HepG2 (cell line): ENCODE measurements around the gene ZNF860. TPM values are rescaled to one million over a fixed set of nuclear protein-coding genes. Genes with fewer than 3 reads are reported as not detected.

Source experiments
- DPF2 ChIP-seq: sonication (generic); formaldehyde crosslinking; IDR thresholded peaks from 2 replicates; pipeline ENCODE4 v1.4.0; 2020; ENCODE audit warnings: mild to moderate bottlenecking, low read depth, missing genetic modification reagents, borderline replicate concordance
- FLYWCH1 ChIP-seq: sonication (generic); formaldehyde crosslinking; IDR thresholded peaks from 2 replicates; pipeline ENCODE4 v1.8.1; 2023; ENCODE audit warnings: mild to moderate bottlenecking, missing genetic modification reagents
- KDM1A ChIP-seq: IDR thresholded peaks from 2 replicates; pipeline ENCODE4 v1.6.1; 2016; ENCODE audit warnings: missing compliant biosample characterization
- MTF2 ChIP-seq: sonication (generic); formaldehyde crosslinking; IDR thresholded peaks from 2 replicates; pipeline ENCODE4 v1.5.0; 2020; ENCODE audit warnings: missing genetic modification reagents, borderline replicate concordance
- POGK ChIP-seq: sonication (generic); formaldehyde crosslinking; conservative IDR thresholded peaks from 2 replicates; pipeline ENCODE4 v1.8.0; 2022; ENCODE audit warnings: mild to moderate bottlenecking, moderate library complexity, missing genetic modification reagents
- POLR2A ChIP-seq, 2 experiments: IDR thresholded peaks; 2 replicates each; pipeline ENCODE4 v1.6.1; 2011; ENCODE audit warnings: low read depth in 2 of 2, low read length in 2 of 2, mild to moderate bottlenecking in 1 of 2, moderate library complexity in 1 of 2; ENCODE audit not compliant: insufficient read depth in 1 of 2
- SCMH1 ChIP-seq: sonication (generic); formaldehyde crosslinking; IDR thresholded peaks from 2 replicates; pipeline ENCODE4 v1.9.0; 2021; ENCODE audit warnings: missing genetic modification reagents, mild to moderate bottlenecking, borderline replicate concordance
- SPEN ChIP-seq: sonication (generic); formaldehyde crosslinking; IDR thresholded peaks from 2 replicates; pipeline ENCODE4 v1.5.1; 2020; ENCODE audit warnings: low read depth, mild to moderate bottlenecking, missing genetic modification reagents
- UBTF ChIP-seq: sonication (generic); formaldehyde crosslinking; IDR thresholded peaks from 2 replicates; pipeline ENCODE4 v1.4.0; 2020; ENCODE audit warnings: mild to moderate bottlenecking, missing genetic modification reagents
- ZBTB43 ChIP-seq: sonication (generic); formaldehyde crosslinking; conservative IDR thresholded peaks from 2 replicates; pipeline ENCODE4 v1.4.0; 2020; ENCODE audit warnings: missing genetic modification reagents
- ZBTB46 ChIP-seq: sonication (generic); formaldehyde crosslinking; IDR thresholded peaks from 2 replicates; pipeline ENCODE4 v1.4.0; 2020; ENCODE audit warnings: mild to moderate bottlenecking, missing genetic modification reagents, borderline replicate concordance
- ZMYM3 ChIP-seq: sonication (generic); formaldehyde crosslinking; IDR thresholded peaks from 2 replicates; pipeline ENCODE4 v1.5.1; 2020; ENCODE audit warnings: mild to moderate bottlenecking, missing genetic modification reagents
- ZNF12 ChIP-seq: sonication (generic); formaldehyde crosslinking; IDR thresholded peaks from 2 replicates; pipeline ENCODE4 v1.5.0; 2020; ENCODE audit warnings: missing genetic modification reagents
- ZNF18 ChIP-seq: sonication (generic); formaldehyde crosslinking; IDR thresholded peaks from 2 replicates; pipeline ENCODE4 v1.8.0; 2022; ENCODE audit warnings: mild to moderate bottlenecking, missing genetic modification reagents; ENCODE audit not compliant: insufficient replicate concordance
- ZNF253 ChIP-seq: sonication (generic); formaldehyde crosslinking; IDR thresholded peaks from 2 replicates; pipeline ENCODE4 v1.8.0; 2022; ENCODE audit warnings: mild to moderate bottlenecking, missing genetic modification reagents, borderline replicate concordance
- ZNF674 ChIP-seq: sonication (generic); formaldehyde crosslinking; IDR thresholded peaks from 2 replicates; pipeline ENCODE4 v1.5.0; 2020; ENCODE audit warnings: low read depth, mild to moderate bottlenecking, missing genetic modification reagents
- ZSCAN29 ChIP-seq: sonication (generic); formaldehyde crosslinking; conservative IDR thresholded peaks from 2 replicates; pipeline ENCODE4 v1.4.0; 2020; ENCODE audit warnings: mild to moderate bottlenecking, missing genetic modification reagents
- polyA plus RNA-seq, 8 experiments: library from polyadenylated mRNA; depleted of rRNA in 3 of 8; stranded (reverse) in 7 of 8; unstranded in 1 of 8; fragments of >200 nt; fragmentation: Illumina TruSeq in 4 of 8; extraction: Trizol in 4 of 8; gene quantifications; 2 replicates each; pipeline versions ENCODE4 v1.2.1 to v1.2.3, GENCODE V29; 2011 to 2016; ENCODE audit warnings: low read depth in 4 of 8, missing spikeins in 1 of 8, mixed read lengths in 1 of 8; ENCODE audit not compliant: insufficient read depth in 1 of 8
- total RNA-seq, 5 experiments: library from RNA; depleted of rRNA; stranded (reverse); fragments of >200 nt; fragmentation: Illumina TruSeq; extraction: Trizol; gene quantifications; 2 replicates each; pipeline ENCODE4 v1.2.3, GENCODE V29; 2016; ENCODE audit warnings: low read depth in 1 of 5

Gene ZNF860
- total and polyA plus RNA-seq, 2 of the 13 experiments (the other 11 are each of a cell fraction or from before 2014, with no cell fraction given), result 0.55 to 0.73 TPM

- 0 out of 2 replicates have a peak, but pooled peaks have one; percentile 28 for TF ChIP-seq ZBTB43
- TF ChIP-seq ZSCAN29 (CRISPR knock-in tag), result 0 out of 2 replicates have a peak, but pooled peaks have one; percentile 65
- peak; percentile 43; the same call in 1 of the 2 replicates for TF ChIP-seq ZNF674
- 0 out of 2 replicates have a peak, but pooled peaks have one; percentile 49 for TF ChIP-seq ZBTB46 (CRISPR knock-in tag)
- TF ChIP-seq SPEN, result 0 out of 2 replicates have a peak, but pooled peaks have one; percentile 24
- peak; percentile 15 for TF ChIP-seq POGK (CRISPR knock-in tag)
- peak; percentile 68 for TF ChIP-seq ZMYM3 (CRISPR knock-in tag)
- peak; percentile 15; the same call in 1 of the 2 replicates for TF ChIP-seq KDM1A (CRISPR knock-in tag)
- TF ChIP-seq FLYWCH1 (CRISPR knock-in tag), result no peak
- TF ChIP-seq SCMH1 (CRISPR knock-in tag), result no peak
- peak; percentile 93 for TF ChIP-seq UBTF (CRISPR knock-in tag)
- TF ChIP-seq ZNF12, result 0 out of 2 replicates have a peak, but pooled peaks have one; percentile 30
- TF ChIP-seq DPF2, result peak; percentile 47; the same call in 1 of the 2 replicates
- peak in 1 of 2 experiments; percentile 40; a peak in 1 of 4 replicates for TF ChIP-seq POLR2A (IDR thresholded peaks at IDR 0.05; ENCODE audit: insufficient read depth in 1 of 2, low read depth in 2 of 2, low read length in 2 of 2)
- TF ChIP-seq ZNF253 (CRISPR knock-in tag), result peak; percentile 37; the same call in 1 of the 2 replicates
- TF ChIP-seq MTF2 (CRISPR knock-in tag), result 0 out of 2 replicates have a peak, but pooled peaks have one; percentile 29
- TF ChIP-seq ZNF18, result peak; percentile 47
Observed at GRCh38 chr3:31980530-31981205, 882 bp upstream of the ZNF860 start (continued).
